GM23248 (cell line): ENCODE data around the gene PTPRT.

Source experiments
- EZH2 ChIP-seq: fragments of 200-600 bp; sonication (generic); IDR thresholded peaks from 2 replicates; pipeline ENCODE4 v1.6.1; 2018; ENCODE audit warnings: antibody characterized with exemption, mild to moderate bottlenecking; ENCODE audit not compliant: insufficient read depth, poor library complexity, severe bottlenecking
- EZH2phosphoT487 ChIP-seq: fragments of 200-600 bp; sonication (generic); IDR thresholded peaks from 2 replicates; pipeline ENCODE4 v1.6.1; 2018; ENCODE audit warnings: antibody characterized with exemption, moderate library complexity, mild to moderate bottlenecking, low read depth; ENCODE audit not compliant: insufficient read depth

GRCh38 chr20:42118409-42119125 lies 1071.1 kb downstream of the PTPRT start:
- no peak for TF ChIP-seq EZH2
- TF ChIP-seq EZH2phosphoT487, result no peak
